HG02642 (cell line): ENCODE measurements around the gene SHROOM1.
"Not testable (repeated sequence)": the region's sequence is repeated elsewhere in the genome, so short reads cannot be mapped to it uniquely, and the experiment has no call there.

Experiments
- ATAC-seq: cut with Tn5 transposase; IDR thresholded peaks from one replicate; pipeline ENCODE4 v1.9.1; 2021; ENCODE audit warnings: mild to moderate bottlenecking; ENCODE audit not compliant: unreplicated experiment, poor library complexity

The SHROOM1 gene

DNA sequence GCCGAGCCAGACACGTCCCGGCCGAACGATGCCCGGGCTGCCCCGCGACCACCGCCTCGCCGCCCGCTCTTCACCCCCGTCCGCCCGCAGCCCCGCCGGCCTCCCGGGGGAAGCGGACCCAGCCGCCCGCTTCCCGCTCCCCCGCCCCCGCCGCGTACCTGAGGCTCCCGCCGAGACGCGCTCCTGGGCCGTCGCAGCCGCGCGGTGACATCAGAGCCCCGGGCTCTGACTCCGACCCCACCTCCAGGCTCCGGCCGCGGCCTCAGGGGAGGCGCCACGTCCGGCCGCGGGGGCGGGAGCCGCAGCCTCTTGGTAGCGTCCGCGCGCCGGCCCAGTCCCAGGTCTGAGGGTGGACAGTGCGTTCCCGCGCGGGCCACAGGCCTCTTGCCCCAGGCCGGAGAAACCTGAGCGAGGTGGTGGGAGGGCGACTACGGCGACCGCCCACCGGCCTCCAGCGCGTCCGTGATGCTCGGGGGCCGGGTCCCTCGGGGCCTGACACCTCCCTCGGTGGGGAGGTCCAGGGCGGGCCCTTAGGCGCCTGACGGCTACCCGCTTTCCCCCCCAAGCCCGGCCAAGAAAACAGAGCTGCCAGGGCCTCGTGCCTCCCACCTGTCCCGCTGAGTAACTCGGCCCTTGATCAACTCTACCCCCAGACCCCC is at the start of gene SHROOM1:
TSS of gene SHROOM1 (minus strand) at position 212 of the 659 bp plus-strand sequence. CDS start 4,507 bp downstream, outside the sequence.
- peak; percentile 67 for ATAC-seq

GRCh38 chr5:132877938-132878337 is 47.5 kb upstream of the SHROOM1 start:
- ATAC-seq, result no peak

DNA sequence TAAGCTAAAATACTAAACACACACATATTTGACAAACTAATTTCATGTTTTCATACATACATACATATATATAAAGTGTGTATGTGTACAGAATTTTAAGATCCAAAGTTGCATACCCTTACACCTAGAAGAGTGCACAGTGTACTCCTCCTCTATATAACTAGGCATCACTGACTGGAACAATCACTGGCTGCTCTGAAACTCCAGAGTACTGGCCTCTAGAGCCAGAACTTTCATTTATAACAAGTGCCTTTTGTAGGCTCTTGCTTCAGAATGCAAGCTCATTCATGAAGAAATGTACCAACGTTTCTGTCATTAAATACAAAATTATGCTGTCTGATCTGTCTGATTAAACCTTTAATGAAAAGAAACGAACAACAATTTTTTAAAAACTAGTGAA is 47.0 kb upstream of the SHROOM1 start:
- no peak for ATAC-seq

GRCh38 chr5:132876020-132876759 is 45.7 kb upstream of the SHROOM1 start:
- no peak for ATAC-seq

DNA sequence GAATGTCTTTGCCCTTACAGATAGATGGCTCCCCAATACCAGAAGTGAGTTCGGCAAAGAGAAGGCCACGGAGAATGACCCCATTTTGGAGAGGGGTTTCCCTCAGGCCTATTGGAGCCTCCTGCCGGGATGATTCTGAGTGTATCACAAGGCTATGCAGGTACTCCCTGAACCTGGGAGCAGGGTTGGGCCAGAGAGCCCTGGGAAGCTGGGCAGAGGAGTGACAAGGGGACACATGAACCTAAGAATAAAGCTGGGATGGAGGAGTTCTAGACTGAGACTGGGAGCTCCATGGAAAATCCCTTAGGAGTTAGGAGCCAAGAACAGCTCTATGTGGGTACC is 43.5 kb upstream of the SHROOM1 start:
- no peak for ATAC-seq

GRCh38 chr5:132873119-132873929 is 42.9 kb upstream of the SHROOM1 start, which contains the start of gene LEAP2:
LEAP2 (plus strand) TSS chr5:132873668; CDS start chr5:132873695, 27 bp downstream.
- no peak for ATAC-seq

GRCh38 chr5:132872788-132873118 is 42.3 kb upstream of the SHROOM1 start:
- no peak for ATAC-seq

- ATAC-seq, result no peak
These were observed 41.2 kb upstream of the SHROOM1 start for GRCh38 chr5:132871459-132872284.

DNA sequence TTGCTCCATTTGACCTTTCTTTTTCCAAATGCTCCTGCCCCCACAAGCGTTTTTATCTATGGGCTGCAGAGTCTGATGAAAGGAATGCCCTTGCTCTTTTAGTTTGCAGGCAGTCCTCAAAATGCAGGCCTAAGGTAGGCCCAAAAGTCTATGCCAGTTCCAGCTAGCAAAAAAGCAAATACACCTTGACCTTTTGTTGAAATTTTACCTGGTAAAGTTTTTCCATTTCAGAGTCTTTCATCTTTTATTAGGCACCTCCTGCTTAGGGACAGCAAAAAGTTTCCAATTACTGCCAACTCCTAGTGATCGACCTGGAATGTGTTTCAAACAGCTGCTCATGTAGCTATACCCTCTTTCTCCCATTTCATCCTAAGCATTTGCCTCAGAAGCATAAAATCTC is 40.4 kb upstream of the SHROOM1 start:
- ATAC-seq, result no peak

DNA sequence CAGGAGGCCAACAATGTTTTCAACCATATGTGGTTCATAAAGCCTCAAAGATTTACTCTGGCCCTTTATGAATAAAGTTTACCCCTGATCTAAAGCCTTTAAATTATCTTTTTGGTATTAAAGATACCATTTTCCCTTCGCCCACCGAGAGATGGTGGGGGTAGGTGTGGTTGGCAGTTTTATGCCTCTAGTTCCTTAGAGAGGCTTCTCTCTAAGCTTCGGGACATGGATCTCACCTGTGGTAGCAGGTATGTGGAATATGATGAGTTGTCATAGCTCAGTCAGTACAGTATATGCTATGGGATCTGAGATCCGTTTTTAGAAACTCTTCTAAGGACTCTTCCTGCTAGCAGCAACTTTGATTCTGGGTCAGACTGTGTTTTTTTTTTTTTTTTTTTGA is 38.3 kb upstream of the SHROOM1 start:
- ATAC-seq, result no peak

DNA sequence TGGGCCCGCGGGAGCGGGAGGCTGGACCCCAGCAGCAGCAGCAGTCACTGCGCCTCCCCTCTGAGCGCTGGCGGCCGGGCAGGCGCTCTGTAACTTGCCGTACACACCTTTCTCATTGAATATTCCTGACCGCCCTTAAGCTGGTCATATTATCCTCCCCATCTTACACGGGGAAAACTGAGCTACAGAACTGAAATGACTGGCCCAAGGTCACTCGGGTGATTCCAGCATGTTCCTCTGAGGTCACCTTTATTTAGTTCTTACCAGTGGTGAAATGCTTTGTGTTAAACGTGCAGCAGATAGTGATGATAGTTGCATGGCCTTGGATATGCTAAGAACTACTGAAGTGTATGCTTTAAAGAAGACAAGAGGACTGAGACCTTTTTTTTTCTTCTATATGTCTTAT is 36.6 kb upstream of the SHROOM1 start:
- no peak for ATAC-seq

GRCh38 chr5:132866342-132867045 is 36.0 kb upstream of the SHROOM1 start, which contains the start of the genes GDF9 and UQCRQ:
GDF9 (minus strand) TSS chr5:132866469; CDS start chr5:132864533, 1,936 bp downstream.
UQCRQ (plus strand) TSS chr5:132866642; CDS start chr5:132866882, 240 bp downstream.
- peak; percentile 98 for ATAC-seq

DNA sequence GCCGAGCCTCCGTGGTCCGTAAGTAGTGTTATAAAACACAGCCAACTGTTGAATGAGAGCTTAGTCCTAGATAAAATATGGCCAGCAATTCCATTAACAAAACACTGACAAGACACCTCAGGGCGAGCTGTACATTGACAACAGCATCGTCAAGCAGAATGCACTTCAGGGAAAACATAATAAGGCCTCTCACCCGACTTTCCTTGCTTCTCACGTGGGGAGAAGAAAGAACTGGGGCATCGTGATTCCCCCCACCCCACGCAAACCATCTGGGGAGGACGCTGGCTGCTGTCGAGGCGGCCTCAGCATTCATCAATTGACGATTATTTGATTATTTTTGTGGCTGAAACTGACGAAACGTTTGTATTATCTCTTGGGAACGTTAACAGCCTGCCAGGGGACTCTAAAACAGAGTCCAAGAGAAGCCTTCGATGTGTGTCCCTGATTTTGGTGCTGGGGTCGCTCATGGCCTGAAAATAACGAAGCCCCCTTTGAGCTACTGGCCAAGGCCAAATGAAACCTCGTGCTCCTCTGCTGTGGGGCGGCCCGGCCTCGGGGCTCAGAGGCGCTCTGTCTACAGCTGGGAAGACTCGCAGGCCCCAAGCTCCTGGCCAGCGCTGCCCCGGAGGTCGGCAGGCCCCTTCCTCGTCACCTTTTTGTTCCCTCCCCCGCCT is 35.4 kb upstream of the SHROOM1 start:
- peak; percentile 31 for ATAC-seq

- no peak for ATAC-seq
These were observed 30.3 kb upstream of the SHROOM1 start for GRCh38 chr5:132860742-132861141.

GRCh38 chr5:132859889-132860437 is 29.5 kb upstream of the SHROOM1 start:
- ATAC-seq, result no peak

DNA sequence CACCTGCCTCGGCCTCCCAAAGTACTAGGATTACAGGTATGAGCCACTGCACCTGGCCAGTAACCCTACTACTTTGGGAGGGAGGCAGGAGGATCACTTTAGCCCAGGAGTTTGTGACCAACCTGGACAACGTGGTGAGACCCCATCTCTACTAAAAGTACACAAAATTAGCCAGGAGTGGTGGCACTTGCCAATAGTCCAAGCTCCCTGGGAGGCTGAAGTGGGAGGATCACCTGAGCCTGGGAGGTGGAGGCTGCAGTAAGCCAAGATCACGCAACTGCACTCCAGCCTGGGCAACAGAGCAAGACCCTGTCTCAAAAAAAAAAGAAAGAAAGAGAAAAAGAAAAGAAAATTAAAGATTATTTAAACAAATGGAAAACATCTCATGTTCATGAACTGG is 25.6 kb upstream of the SHROOM1 start:
- ATAC-seq, result no peak

GRCh38 chr5:132854992-132855391 is 24.5 kb upstream of the SHROOM1 start:
- not testable (repeated sequence) for ATAC-seq

GRCh38 chr5:132854301-132854700 is 23.9 kb upstream of the SHROOM1 start:
- ATAC-seq, result no peak

GRCh38 chr5:132853790-132854189 is 23.3 kb upstream of the SHROOM1 start:
- ATAC-seq, result no peak
